Activated B cell treated with CpG ODN at 0.5 μM for 24 hours (primary cell): ENCODE measurements around the gene URM1. TPM values are rescaled to one million over a fixed set of nuclear protein-coding genes. Genes with fewer than 3 reads are reported as not detected.
A peak's percentile ranks its signal among the peaks of the same experiment; 100 is the strongest.

Experiments used
- ATAC-seq: fragments of 200-7000 bp; cut with Tn5 transposase; one replicate; pipeline ENCODE4 v1.10.0; 2021; ENCODE audit warnings: low read depth, mild to moderate bottlenecking, moderate library complexity
- CTCF ChIA-PET: fragments of 350-600 bp; sonication (Branson Sonifier 250); formaldehyde crosslinking; loops from one replicate; lab custom pipeline; 2021; ENCODE audit warnings: antibody characterized with exemption; lab: Charles Lee
- POLR2A ChIA-PET: fragments of 350-600 bp; sonication (Branson Sonifier 250); formaldehyde crosslinking; loops from one replicate; lab custom pipeline; 2021; ENCODE audit warnings: antibody characterized with exemption; lab: Charles Lee
- DNase-seq: peaks from one replicate; pipeline ENCODE4 v3.0.0; 2022
- H3K27ac Mint-ChIP-seq: one replicate; pipeline ENCODE4 v1.8.0; 2020; ENCODE audit warnings: mixed read lengths
- H3K27me3 Mint-ChIP-seq: one replicate; pipeline ENCODE4 v1.8.0; 2021; ENCODE audit warnings: mixed read lengths
- H3K36me3 Mint-ChIP-seq: one replicate; pipeline ENCODE4 v1.8.0; 2021; ENCODE audit warnings: low read depth, mixed read lengths
- H3K4me1 Mint-ChIP-seq: one replicate; pipeline ENCODE4 v1.8.0; 2021; ENCODE audit warnings: mixed read lengths
- H3K4me3 Mint-ChIP-seq: one replicate; pipeline ENCODE4 v1.8.0; 2020; ENCODE audit warnings: mild to moderate bottlenecking, mixed read lengths
- H3K9me3 Mint-ChIP-seq: one replicate; pipeline ENCODE4 v1.8.0; 2020; ENCODE audit warnings: mixed read lengths
- CTCF ChIP-seq: fragments of 200-600 bp; IDR thresholded peaks from one replicate; pipeline ENCODE4 v1.8.0; 2022; ENCODE audit warnings: antibody characterized with exemption, mild to moderate bottlenecking
- intact Hi-C: fragments of 100-400 bp; cut with micrococcal nuclease; formaldehyde crosslinking; loops from one replicate; pipeline ENCODE4 v1.15.1; 2024
- total RNA-seq: library from RNA; stranded (reverse); gene quantifications from 2 replicates; pipeline ENCODE4 v1.2.3, GENCODE V29; 2022

The URM1 gene
- 55.8 and 65.1 TPM in 2 replicates for total RNA-seq

DNA sequence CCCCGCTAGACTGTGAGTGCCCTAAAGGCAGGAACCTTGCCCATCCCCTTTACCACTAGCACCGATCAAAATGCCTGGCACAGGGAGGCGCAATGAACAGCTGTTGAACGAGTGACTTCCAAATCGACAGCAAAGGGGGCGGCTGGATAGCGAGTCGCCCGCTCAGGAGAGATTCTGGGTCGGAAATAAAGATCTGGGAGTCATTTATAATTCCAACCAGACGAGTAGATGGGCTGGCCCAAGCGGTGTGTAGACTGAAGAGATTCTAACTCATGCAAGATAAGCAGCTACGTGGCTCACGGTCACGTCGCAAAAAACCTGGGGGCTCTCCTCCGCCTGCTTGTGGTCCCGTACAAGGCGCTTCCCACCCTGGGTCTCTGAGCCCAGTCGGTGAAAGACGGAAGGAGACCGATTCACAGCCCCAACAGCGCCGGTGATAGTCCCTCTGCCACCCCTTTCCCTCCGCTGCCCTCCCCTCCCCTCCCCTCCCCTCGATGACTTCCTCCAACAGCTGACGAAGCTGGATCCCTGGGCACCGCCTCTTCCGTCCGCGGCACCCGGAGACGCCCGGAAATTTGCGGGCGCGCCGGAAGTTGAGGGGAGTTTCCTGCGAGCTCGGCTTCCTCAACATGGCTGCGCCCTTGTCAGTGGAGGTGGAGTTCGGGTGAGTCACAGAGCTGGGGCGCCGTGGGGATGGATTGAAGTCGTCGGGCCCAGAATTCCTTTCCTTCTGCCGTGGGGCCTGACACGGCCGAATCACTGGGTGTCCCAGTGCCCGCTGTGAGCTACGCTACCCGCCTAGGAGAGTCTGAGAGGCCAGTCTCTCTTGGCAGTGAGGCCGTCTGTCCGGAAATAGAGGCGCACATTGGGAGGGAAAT, at the start of gene URM1:
Gene URM1 (plus strand): TSS at position 623 of the 878 bp plus-strand sequence. CDS start 7 bp downstream, at position 630.
- intact Hi-C loops: loop anchor here (1.0 to 2.0 kb wide), 7 partner anchors 9 to 182 kb away; partner anchors contain the start of genes CERCAM, COQ4, GLE1 and SLC27A4
- CTCF ChIA-PET: interaction anchor here (0.6 to 3.2 kb wide), 4 partner anchors 9 to 509 kb away, joined by 3 to 27 read pairs (median 4); no protein-coding TSS in a partner anchor
- no peaks in the 10 kb centered on the region for H3K27me3 Mint-ChIP-seq
- peak; percentile 96 for DNase-seq
- peak within 1 kb of the TSS; percentile 94 for H3K27ac Mint-ChIP-seq
- POLR2A ChIA-PET: interaction anchor here (0.5 to 2.3 kb wide), 23 partner anchors 9 to 1804 kb away, joined by 3 to 17 read pairs (median 5); partner anchors contain the start of genes CERCAM, ENDOG, ENG and GLE1
- H3K4me1 Mint-ChIP-seq: peaks cover 31% of the 10 kb centered on the region
- H3K4me3 Mint-ChIP-seq: peak within 1 kb of the TSS; percentile 97
- no peaks in the 10 kb centered on the region for H3K9me3 Mint-ChIP-seq
- peak; percentile 91 for ATAC-seq
- TF ChIP-seq CTCF: no peak
- peaks cover 29% of the 10 kb centered on the region for H3K36me3 Mint-ChIP-seq

- H3K36me3 Mint-ChIP-seq: peaks cover 42% of the 10 kb centered on the region
- CTCF ChIA-PET: interaction anchor here (1.1 kb wide), 1 partner anchor 19 kb away, joined by 3 read pairs; no protein-coding TSS in a partner anchor
- no peaks in the 10 kb centered on the region for H3K9me3 Mint-ChIP-seq
- peaks cover 19% of the 10 kb centered on the region for H3K4me1 Mint-ChIP-seq
- no peak for ATAC-seq
- TF ChIP-seq CTCF: no peak
- peak overlapping the region; percentile 92 for H3K4me3 Mint-ChIP-seq
- POLR2A ChIA-PET: interaction anchor here (1.1 kb wide), 1 partner anchor 46 kb away, joined by 3 read pairs; the partner anchor contains the start of genes GOLGA2 and SWI5
- intact Hi-C loops: loop anchor here (1.0 to 10.0 kb wide), 12 partner anchors 18 to 465 kb away; partner anchors contain the start of genes CERCAM, CIZ1, DYNC2I2 and GLE1
- peak overlapping the region; percentile 97 for H3K27ac Mint-ChIP-seq
- no peaks in the 10 kb centered on the region for H3K27me3 Mint-ChIP-seq
- no peak for DNase-seq
Observed at GRCh38 chr9:128321879-128322403, 49.2 kb upstream of the URM1 start.

DNA sequence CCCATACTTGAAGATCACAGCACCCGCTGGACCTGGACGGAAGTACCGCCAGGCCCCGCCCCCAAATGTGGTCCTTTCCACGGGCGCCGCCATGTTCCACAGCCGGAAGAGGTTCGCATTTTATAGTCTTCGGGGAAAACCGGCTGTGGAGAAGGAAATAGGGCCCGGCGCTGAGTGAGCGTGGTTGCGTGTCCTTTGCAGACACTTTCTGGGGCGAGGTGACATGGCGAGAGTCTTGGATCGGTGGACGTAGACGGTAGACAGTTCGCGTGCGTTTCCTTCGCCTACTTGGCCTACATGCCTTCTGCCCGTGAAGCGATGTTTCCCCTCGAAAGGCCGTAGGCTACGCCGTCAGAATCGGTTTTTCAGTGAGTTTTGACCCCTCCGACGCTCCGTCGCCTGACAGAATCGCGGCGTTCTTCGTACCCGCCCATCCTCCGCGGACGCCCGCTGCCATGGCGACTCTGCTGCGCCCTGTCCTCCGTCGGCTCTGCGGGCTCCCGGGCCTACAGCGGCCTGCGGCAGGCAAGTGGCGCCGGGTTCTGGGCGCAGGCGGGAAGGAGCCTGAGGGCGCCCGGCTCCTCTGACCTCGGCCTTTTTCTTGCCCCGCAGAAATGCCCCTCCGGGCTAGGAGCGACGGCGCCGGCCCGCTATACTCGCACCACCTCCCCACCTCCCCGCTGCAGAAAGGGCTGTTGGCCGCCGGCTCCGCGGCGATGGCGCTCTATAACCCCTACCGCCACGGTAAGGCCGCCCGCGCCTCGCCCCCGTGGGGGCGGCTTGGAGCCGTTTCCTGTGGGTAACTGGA, 48.6 kb upstream of the URM1 start, which contains the start of the genes COQ4 and TRUB2:
Gene COQ4 (plus strand): TSS at position 436 of the 808 bp plus-strand sequence. CDS start 20 bp downstream, at position 456.
Gene TRUB2 (minus strand): TSS at position 44 of the 808 bp plus-strand sequence. CDS start 39 bp downstream, at position 5.
- H3K4me1 Mint-ChIP-seq: peaks cover 19% of the 10 kb centered on the region
- H3K4me3 Mint-ChIP-seq: peak within 1 kb of the TSS; percentile 92
- H3K36me3 Mint-ChIP-seq: peaks cover 38% of the 10 kb centered on the region
- ChIA-PET POLR2A (interaction anchor here (1.0 kb wide), 1 partner anchor 21 kb away, joined by 3 read pairs; no protein-coding TSS in a partner anchor), CTCF (no interaction called here)
- no peaks in the 10 kb centered on the region for H3K9me3 Mint-ChIP-seq
- intact Hi-C loops: loop anchor here (1.0 to 10.0 kb wide), 12 partner anchors 18 to 465 kb away; partner anchors contain the start of genes CERCAM, CIZ1, DYNC2I2 and GLE1
- peak within 1 kb of the TSS; percentile 97 for H3K27ac Mint-ChIP-seq
- H3K27me3 Mint-ChIP-seq: no peaks in the 10 kb centered on the region
- DNase-seq: peak; percentile 86
- TF ChIP-seq CTCF: no peak
- ATAC-seq: peak; percentile 88

GRCh38 chr9:128323212-128323730, 47.9 kb upstream of the URM1 start:
- H3K27me3 Mint-ChIP-seq: no peaks in the 10 kb centered on the region

More at GRCh38 chr9:128323212-128323730, 47.9 kb upstream of the URM1 start:
- peaks cover 36% of the 10 kb centered on the region for H3K36me3 Mint-ChIP-seq
- ChIA-PET POLR2A (interaction anchor here (1.0 kb wide), 2 partner anchors 17 to 20 kb away, joined by 3 read pairs; no protein-coding TSS in a partner anchor), CTCF (no interaction called here)
- peak overlapping the region; percentile 97 for H3K27ac Mint-ChIP-seq
- peak overlapping the region; percentile 92 for H3K4me3 Mint-ChIP-seq
- DNase-seq (no peak), ATAC-seq (no peak)
- TF ChIP-seq CTCF: no peak
- H3K9me3 Mint-ChIP-seq: no peaks in the 10 kb centered on the region
- intact Hi-C loops: loop anchor here (2.0 to 10.0 kb wide), 5 partner anchors 98 to 362 kb away; partner anchors contain the start of genes CERCAM, CIZ1, GLE1 and PTGES2
- H3K4me1 Mint-ChIP-seq: peaks cover 19% of the 10 kb centered on the region
